Kidney capillary endothelial cell (primary cell): ENCODE data around the gene GALNT5.
"Not testable (repeated sequence)": the region's sequence is repeated elsewhere in the genome, so short reads cannot be mapped to it uniquely, and the experiment has no call there.

ENCODE experiments used
- DNase-seq: peaks from one replicate; pipeline ENCODE4 v3.0.0-alpha.2; 2018; ENCODE audit warnings: low spot score

GALNT5 gene

DNA sequence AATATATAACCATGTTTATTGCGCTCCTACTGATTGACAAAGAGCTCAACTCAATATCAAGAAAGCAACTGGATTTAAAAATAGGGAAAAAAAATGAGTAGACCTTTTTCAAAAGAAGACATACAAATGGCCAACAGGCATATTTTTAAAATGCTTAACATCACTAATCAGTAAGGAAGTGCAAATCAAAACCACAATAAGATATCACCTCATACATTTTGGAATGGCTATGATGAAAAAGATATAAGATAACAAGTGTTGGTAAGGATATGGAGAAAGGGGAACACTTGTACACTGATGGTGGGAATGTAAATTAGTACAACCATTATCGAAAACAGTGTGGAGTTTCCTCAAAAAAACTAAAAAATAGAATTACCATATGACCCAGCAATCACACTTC is 5.6 kb upstream of the GALNT5 start:
- DNase-seq: no peak

DNA sequence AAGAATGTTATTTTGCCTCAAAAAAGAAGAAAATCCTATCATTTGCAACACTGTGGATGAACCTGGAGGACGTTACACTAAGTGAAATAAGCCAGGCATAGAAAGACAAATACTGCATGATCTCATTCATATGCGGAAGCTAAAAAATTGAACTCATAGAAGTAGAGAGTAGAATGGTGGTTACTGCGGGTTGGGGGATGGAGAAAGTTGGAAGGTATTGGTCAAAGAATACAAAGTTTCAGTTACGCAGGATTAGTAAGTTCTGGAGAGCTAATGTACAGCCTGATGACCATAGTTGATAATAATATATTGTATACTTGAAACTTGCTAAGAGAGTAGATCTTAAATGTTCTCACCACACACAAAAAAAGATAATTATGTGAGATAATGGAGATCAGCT is 5.0 kb upstream of the GALNT5 start:
- no peak for DNase-seq

DNA sequence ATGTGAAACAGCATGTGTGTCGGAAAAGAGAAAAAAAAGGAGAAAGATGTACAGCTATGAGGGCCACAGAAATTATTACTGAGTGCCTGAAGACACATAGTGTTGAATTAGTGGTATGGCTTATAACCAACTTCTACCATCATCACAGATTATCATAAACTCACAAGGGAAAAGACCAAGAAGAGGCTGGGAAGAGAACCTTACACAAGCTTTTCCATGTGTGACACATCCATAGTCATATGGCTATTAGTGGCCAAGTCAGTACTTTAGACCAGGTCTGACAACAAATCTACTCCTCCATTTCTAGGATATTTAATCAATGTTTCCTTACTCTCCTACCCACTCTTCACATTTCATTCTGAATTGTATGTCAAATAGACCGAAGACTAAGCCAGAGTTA is 3.5 kb upstream of the GALNT5 start:
- no peak for DNase-seq

DNA sequence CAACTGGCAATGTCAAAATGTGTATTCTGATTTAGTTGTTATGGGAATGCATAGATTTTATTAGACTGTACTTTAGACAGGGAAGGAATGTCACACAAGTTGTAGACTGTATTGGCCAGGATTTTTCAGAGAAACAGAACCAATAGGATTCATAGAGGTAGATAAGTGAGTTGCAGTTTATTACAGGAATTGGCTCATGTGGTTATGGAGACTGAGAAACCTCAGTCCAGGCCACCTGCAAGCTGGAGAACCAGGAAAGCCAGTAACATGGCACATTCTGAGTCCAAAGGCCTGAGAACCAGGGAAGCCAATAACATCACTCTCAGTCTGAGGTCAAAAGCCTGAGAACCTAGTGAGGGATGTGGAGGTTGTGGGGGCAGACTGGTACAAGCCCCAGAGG is 1.8 kb upstream of the GALNT5 start:
- DNase-seq: no peak

DNA sequence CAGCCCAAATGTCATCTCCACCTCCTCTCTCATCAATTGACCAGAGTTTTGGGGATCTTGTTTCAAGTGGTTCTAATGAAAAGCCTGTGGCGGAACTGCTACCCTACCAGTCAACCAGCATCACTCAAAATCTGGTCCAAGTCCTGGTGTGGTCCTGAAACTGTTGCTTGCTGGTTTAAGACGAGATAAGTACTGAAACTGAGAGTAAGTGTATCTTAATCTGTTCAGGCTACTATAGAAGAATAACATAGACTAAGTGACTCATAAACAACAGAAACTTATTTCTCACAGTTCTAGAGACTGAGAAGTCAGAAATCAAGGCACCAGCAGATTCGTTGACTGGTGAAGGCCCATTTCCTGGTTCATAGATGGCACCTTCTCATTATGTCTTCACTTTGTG is 879 bp upstream of the GALNT5 start:
- no peak for DNase-seq

DNA sequence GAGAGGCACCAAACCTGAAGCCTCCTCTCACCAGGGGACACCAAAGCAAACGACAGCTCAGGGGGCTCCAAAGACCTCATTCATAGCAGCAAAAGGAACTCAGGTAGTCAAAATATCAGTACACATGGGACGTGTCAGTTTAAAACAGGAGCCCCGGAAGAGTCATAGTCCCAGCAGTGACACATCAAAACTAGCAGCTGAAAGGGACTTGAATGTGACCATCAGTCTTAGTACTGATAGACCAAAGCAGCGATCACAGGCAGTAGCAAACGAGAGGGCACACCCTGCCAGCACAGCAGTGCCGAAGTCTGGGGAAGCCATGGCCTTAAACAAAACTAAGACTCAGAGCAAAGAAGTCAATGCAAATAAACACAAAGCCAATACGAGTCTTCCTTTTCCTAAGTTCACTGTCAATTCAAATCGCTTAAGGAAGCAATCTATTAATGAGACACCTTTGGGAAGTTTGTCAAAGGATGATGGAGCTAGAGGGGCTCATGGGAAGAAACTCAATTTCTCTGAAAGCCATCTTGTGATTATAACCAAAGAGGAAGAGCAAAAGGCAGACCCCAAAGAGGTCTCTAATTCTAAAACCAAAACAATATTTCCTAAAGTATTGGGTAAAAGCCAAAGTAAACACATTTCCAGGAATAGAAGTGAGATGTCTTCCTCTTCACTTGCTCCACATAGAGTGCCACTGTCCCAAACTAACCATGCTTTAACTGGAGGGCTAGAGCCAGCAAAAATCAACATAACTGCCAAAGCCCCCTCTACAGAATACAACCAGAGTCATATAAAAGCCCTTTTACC is 1.2 kb downstream of the GALNT5 start:
- no peak for DNase-seq

DNA sequence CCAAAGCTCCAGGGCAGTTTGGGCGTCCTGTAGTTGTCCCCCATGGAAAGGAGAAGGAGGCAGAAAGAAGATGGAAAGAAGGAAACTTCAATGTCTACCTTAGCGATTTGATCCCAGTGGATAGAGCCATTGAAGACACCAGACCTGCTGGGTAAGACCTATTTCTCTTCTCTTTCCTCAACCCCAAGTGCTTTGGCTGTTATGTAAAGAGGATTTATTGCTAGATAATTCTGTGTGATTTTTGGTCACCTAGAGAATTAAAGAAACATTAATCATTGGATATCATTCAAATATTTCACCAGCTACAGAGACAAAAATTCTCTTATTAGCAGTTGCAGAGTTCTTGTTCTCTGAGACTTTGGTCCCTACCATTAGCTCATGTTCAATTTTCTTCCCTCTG is 1.9 kb downstream of the GALNT5 start:
- DNase-seq: no peak

DNA sequence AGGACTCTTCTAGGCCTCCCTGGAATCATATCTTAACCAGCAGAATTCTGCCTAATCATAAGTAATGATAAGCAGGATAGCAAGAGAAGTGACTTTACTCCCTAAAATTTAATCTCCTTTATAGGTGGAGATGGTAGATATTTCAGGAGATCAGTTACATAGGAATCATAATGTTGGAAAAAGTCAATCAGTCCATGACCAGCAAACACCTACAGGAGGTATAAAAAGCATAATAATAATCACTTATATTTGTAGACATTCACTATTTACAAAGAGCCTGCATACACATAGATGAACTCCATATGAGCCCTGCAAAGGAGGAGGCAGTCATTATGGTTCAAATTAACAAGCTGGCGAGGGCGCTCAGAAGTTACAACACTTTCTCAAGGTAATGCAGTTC is 2.5 kb downstream of the GALNT5 start:
- DNase-seq: no peak

DNA sequence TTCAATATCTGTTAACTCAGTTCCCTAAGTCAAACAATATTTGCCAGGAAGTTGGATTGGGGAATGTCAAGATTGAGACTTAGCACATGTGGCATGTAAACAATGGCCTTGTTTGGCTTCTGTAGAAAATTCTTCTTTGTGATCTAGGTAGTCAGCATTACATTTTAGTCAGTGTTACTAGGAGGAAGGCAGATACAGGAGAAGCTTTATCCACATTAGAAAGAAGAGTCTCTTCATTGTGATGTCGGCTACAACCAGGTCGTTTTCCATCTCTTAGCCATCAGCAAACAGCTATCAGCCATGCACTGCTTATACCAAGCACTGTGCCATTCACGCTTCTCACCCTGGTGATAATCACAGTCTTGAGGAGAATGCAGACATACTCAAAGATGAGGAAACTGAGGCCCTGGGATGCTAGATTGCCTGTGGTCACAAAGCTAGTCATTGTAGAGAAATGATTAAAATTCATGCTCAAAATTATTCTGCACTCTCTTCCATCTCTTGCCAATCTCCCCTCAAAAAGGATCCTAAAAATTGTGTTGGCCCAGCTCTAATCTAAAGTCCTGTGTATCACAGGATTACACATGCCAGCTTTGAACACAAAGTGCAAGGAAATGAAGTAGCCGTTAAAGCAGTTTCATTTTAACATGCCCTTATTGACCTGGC is 3.2 kb downstream of the GALNT5 start:
- DNase-seq: no peak

DNA sequence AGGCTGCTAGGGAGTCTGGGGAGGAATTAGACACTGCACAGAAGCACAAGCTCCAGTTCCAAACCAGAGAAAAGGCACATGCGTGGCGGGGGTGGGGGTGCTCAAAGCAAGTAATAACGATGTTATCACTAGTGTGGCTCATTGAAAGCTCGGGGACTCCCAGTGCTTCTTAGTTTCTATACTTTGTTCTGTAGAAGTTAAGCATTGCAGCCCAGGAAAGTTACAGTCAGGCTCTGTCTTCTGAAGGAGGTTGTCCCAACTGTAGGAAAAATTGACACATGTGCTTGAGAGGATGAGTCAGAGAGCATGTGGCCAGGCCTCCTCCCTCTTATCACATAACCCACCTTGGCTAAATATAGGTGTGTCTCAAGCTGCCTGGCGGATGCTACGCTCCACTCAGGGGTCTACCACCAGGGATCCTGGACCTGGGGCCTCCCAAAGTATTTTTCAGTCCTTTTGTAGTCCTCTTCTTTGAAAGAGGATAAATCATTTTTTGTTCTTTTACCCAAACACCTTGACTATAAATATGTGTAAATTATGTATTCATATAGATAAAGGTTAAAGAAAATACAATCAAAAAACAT is 3.8 kb downstream of the GALNT5 start:
- DNase-seq: no peak

DNA sequence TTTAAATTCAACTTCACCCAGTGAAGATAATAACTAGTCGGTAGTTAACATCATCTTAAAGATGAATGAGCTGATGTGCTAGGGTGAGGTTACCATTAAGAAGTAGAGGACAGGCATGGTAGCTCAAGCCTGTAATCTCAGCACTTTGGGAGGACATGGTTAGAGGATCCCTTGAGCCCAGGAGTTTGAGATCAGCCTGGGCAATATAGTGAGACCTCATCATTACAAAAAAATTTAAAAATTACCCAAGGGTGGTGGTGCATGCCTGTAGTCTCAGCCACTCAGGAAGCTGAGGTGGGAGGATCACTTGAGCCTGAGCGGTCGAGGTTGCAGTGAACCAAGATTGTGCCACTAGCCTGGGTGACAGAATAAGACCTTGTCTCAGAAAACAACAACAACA is 4.7 kb downstream of the GALNT5 start:
- DNase-seq: no peak

DNA sequence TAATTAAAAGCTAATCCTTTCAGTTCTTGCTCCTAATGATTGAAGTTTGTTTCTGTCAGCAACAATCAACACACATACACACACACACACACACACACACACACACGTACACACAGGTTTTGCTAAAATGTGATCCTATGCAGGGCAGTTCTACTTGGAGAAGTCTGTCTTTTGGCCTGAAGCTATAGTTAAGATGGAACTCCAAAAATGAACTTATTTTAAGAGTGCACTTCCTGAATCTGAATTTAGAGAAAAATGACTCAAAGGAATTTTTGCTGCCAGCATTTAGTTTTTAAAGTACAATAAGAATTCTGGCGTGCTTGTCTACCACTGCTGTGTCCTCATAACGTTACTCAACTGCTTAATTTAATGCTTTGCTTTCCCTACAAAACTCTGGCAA is 6.6 kb downstream of the GALNT5 start:
- no peak for DNase-seq

DNA sequence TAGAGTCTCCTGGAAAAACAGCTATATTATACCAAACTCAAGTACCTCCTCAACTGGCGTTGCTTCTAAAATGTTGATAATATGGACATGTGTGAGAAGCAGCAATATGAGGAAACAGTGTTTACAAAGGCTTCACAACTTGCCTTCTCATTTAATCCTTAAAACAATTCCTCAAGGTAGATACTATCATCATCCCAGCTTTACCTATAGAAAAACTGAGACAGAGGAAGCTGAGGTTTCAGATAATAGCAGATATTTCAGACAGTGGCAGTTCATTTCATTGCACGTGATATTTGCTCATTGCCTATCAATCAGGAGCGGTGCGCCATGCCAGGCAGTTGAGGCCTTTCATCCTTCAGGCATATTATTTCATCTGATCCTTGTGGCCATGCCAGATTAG is 8.3 kb downstream of the GALNT5 start:
- no peak for DNase-seq

DNA sequence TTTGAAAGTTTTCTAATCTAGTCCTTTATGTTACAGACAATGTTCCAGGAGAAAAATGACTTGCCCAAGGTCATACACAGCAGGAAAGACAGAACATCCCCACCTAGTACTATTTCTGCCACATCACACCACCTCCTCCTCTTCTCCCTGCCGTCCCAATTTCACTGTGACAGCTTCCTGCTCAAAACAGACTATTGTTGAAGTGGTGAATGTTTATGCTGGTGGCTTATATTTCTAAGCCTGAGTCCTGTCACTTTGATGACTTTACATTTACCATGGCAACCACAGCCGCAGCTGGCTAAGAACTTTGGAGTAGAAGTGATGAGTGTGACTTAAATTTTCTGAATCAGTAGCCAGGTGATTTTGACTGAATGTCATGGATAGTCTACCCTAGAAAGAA is 10.0 kb downstream of the GALNT5 start:
- DNase-seq: no peak

DNA sequence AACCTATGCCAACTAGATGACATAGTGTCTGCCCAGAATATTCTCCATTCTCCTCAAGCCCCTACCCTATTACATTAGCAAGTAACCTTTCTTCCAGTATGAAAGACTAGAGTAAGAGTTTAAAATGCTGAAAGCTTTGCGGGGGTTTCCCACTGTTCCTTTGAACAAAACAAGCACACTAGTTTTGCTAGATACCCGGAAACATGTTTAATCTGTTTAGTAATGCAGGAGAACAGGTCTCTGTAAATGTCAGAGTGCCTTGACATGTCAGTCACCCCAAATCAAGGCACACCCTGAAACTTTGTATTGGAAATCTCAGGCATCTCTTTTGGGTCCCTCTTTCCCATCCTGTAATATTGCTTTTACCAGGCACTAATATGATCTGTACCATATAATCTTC is 11.6 kb downstream of the GALNT5 start:
- DNase-seq: no peak

DNA sequence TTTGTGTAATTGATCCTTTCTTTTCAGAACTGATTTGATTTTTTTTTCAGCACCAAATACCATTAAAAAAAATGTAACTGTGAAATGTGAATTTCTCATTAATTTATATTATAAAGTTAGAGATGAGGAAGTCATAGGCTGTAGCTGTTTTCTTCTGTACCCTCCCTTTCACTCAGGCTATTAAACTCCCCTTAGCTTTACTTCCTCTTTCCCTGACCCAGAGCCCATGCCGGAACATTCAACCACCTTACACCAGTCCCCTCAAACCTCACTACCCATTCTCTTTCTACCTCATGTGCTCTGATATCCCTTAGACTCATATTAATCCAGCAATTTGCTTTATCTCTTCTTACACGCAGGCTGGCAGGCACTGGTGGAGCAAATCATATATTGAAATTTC is 12.4 kb downstream of the GALNT5 start:
- no peak for DNase-seq

DNA sequence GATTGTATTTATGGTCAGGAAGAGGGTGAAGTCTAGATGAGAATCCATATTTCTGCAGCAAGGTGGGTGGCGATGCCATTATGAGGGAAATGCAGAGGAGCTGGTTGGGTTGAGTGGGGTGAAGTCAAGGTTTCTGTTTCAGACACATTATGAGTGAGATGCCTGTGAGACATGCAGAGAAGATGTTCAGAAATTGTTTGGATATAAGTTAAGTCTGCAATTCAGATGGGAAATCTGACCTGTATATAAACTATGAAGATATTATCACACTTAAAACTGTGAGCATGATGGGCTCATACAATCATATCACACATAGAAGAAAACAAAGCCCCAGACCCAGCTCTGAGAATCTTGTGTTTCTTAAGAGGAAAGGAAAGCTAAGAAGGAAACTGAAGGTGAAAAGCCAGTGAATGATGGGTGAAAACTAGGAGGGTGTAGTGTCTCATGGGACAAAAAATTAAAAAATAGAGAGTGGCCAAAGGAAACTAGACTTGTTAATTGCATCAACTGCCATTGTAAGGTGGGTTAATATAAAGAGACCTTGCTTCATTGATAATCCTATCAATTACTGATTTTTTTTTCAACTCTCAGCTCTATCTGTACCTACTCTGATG is 14.2 kb downstream of the GALNT5 start:
- DNase-seq: no peak

DNA sequence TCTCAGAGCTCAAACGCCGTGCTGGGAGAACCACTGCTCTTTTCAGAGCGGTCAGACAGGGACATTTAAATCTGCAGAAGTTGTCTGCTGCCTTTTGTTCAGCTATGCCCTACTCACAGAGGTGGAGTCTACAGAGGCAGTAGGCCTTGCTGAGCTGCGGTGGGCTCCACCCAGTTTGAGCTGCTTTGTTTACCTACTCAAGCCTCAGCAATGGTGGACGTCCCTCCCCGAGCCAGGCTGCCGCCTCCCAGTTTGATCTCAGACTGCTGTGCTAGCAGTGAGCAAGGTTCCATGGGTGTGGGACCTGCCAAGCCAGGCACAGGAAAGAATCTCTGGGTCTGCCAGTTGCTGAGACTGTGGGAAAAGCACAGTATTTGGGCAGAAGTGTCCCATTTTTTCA is 21.8 kb downstream of the GALNT5 start:
- DNase-seq: not testable (repeated sequence)

DNA sequence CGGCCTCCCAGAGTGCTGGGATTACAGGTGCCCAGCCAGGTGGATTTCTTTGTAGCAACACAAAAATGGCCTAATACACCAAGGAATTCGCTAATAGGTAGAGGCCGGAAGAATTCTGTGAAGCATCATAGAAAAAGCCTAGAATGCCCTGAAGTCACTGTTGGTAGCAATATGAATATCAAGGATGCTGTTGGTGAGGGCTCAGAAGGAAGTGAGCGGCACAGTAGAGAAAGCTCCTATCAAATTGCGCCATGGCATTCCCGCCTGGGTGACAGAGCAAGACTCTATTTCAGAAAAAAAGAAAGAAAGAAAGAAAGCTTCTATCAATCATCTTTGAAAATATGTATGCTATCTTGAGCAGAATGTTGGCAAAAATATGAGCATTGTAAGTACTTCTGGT is 23.8 kb downstream of the GALNT5 start:
- no peak for DNase-seq

DNA sequence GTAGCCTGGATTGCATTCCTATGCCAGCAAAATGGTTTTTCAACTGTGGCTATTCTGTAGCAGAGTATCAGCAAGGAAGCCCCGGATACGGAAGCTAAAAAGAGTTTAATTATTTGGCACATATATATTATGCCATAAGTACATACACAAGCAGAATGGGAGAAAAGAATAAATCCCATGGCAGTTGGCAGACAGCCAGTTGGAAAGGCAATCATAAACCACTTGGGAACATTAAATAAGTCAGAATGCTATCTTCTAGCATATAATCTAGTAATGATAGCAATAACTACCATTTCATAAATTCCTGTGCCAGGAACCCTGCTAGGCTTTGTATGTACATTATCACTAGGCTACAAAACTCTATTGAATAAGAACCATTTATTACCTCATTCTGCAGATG is 26.0 kb downstream of the GALNT5 start:
- no peak for DNase-seq

DNA sequence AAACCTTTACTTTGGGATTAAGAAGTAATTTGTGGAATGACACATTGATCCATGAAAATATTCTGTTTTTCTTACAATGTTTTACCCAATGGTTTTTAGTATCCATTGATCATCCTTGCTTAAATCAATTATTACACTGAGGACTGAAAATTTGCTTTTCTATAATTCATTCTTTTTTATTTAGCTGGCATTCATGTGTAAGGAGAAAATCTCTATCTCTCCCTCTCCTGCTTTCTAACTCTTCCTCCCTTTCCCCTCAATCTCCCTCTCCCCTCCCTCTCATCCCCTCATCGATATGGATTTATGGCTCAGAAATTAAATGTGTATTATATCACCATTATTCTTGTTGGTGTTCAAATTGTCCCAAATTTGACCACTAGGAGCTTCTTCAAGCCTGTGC is 29.7 kb downstream of the GALNT5 start:
- DNase-seq: no peak

DNA sequence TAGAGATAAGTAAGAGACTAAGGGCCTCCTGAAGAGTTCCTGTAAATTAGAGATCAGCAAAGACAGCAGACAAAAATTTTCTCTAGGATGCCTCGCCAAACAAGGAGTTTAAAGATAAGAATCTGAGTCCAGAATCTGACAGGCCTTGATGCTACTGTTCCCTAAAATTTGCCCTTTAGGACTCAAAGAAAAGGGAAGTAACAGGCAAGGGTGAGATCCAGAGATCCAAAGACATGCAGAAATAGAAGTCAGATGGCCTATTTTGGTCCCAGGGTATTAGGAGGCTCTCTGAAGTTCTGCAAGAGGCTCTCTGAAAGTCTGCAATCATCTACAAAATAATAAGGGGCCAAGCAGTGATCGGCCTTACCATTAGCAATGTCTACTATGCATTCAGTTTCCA is 33.0 kb downstream of the GALNT5 start:
- no peak for DNase-seq

DNA sequence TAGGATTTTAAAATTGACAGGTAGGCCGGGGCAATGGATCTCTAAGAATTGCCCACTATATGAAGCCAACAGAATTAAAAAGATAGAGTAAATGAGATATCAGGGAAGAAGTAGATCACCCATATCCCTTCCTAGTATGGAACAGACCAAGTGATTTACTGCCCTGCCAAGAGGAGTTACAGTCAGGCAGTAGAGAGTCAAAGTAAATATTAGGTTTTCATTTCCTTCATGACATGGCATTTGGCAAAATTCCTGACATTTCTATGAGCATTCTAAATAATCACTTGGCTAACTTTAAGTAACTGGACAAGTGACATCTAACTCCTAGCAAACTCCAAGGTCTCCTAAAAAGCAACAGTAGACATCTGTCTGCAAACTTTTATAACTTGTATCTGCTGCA is 33.5 kb downstream of the GALNT5 start:
- DNase-seq: no peak
